NCI-H345 (cell line): ENCODE data around the gene BAHCC1.

Experiments used
- DNase-seq: peaks from one replicate; lab custom pipeline; 2025; lab: John Stamatoyannopoulos, UW

The BAHCC1 gene

DNA sequence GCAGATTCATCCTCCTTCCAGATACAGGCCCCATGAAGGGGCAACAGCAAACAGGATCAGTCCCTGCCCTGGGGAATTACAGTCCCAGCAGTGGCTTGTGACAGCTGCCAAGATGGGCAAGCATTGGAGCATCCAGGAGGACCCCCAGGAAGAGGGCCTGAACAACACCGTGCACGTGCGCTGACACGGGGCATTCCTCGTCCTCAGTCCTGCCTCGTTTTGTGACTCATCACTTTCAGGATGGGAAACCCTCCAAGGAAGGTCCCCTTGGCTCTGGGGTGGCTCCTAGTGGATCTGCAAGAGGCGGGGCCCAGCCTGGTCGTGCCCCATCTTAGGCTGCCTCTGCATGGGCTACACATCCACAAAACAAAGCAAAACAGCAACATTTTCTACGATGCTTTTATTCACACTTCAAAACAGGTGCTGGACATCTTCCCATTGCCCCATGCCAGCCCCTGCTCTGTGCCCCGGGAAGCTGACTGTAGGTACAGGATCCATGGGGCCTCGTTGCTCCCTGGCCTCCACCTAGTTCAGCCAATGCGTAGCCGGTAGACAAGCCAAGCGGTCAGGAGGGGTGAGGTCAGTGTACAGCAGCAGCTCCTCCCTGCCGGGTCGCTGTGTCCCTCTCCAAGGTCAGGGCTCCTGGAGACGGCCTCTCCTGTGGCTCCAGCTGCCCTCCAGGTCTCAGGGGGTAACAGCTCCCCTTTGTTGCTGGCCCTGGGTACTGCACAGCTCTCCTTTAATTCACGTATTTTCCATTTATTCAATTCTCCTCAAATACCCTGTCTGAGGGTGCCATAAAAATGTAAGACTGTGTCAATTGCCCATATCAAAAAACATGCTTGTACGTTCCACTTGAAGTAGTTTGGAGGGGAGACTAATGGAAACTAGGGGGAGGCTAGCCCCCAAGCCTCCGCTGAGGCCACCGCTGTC is 85.1 kb downstream of the BAHCC1 start:
- no peak for DNase-seq

DNA sequence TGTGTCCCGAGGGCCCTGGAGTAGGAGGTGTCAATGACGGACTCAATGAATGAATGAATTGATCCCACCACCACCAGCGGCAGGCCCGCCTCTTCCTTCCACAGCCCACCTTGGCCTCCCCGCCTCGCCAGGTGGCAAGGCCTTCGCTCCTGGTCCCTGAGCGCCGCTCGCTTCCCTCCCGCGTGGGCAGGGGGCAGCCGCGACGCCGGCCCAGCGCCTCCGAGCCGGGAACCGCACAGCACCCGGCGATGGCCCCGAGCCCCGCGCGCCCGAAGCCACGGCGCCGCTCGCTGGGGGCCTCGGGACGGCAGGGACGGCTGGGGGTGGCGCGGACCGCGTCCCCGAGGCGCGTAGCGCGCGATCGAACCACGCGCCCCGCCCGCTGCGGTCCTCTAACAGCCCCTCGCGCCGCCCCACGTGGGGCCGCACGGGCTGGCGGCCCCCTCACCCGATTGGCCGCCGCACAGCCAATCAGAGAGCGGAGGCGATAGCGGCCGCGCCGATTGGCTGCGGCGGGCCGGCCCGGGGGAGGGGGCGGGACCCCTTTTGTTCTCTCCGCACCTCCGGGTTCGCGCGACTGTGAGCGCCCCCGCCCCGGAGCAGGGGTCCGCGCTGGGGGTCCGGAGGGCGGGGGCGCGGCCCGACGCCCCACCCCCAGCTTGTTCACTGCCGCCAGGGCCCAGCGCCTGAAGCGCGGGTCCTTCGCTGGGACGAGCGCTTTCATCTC is 86.0 kb downstream of the BAHCC1 start:
- DNase-seq: peak; percentile 88

DNA sequence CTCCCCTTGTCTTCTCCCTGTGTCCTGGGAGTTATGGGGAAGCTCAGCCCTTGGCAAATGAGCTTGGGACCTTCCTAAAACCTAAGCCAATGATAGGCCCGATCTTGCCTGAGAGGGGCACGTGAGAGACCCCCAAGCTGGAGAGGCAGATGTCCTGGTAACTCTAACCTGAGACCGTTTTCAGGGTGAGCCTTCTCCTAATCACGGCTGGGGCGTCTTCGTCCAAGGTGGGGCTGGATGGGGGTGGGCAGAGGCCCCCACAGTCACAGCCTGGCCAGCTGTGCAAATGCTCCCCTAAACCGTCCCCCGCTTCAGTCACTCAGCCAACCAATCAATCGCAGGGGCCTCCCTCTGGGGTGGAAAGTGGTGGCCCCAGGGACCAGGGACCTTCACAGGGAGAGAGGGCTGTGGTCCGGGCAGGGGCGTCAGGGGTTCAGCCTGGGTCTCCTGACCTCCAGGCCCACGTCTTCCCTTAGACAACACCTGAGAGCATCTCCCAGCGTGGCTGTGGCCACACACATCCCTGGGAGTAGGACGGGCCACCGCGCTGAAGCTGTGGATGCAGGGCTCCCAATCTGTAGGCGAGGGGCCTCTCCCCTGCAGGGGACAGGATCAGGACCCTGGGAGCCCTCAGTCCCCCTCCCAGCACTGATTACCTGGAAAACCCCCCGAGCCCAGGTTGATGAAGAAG is 86.7 kb downstream of the BAHCC1 start:
- no peak for DNase-seq

DNA sequence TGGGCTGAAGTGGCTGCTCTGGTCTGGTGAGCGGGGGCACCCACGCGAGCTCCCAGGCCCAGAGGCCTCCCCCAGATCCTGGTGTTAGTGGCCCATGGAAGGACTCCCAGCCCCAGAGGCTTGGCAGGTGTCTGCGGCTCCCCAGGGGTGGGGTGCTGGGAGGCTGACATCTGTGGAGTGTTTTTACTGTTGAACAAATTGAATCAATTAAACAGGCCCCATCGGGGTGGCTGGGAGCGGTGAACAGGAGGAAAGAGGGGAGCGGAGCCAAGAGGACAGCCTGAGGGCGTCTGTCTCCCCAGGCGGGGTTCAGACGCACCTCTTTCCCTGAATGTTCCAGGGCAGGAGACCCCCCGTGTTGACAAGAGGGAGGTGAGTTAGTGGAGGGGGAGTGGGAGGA is 87.4 kb downstream of the BAHCC1 start:
- no peak for DNase-seq

DNA sequence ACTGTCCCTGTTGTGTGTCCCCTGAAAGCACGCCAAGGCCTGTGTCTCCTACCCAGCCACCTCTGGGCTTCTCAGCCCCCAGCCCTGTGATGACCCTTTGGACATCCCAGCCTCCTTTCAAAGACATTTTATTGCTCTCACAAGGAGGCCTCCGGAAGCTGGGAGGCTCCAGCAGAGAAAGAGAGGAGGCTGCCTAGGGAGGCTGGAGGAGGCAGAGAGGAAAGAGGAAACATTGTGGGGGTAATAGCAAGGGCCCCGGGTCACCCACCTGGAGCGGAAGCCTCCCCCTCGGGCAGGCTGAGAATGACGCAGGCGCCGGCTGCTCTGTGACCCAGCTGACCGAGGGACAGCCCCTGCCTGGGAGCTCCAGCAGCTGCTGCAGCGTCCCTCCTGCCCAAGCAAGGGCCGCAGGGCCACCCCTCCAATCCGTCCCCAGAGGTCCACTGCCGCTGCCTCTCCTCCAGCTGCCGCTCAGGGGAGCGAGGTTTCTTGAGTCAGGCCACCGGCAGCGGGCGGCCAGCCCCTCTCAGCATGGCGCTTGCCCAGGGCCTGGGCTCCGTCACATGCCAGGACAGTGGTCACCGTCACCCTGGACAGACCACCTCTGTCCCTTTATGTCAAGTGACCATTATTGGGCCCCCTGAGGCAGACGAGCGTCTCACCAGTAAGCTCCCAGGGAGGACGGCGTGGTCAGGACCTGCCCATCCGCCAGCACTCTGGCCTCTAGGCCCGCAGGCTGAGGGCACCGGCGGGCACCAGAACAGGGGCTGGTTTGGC is 88.0 kb downstream of the BAHCC1 start:
- DNase-seq: no peak

DNA sequence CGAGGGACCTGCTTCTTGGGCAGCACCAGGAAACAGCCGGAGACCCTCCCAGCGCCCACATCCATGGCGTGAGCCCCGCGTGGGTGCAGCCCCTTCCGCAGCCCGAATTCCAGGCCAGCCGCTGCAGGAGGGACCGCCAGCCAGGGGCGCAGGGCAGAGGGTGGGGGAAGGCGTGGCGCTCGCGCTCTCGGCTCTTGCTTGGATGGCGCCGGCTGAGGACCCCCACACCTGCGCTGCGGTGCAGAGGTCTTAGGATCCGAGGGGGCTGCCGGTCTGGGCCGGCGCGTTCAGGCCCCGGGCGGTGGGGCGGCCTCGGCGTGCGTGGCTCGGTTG is 88.6 kb downstream of the BAHCC1 start:
- DNase-seq: no peak

DNA sequence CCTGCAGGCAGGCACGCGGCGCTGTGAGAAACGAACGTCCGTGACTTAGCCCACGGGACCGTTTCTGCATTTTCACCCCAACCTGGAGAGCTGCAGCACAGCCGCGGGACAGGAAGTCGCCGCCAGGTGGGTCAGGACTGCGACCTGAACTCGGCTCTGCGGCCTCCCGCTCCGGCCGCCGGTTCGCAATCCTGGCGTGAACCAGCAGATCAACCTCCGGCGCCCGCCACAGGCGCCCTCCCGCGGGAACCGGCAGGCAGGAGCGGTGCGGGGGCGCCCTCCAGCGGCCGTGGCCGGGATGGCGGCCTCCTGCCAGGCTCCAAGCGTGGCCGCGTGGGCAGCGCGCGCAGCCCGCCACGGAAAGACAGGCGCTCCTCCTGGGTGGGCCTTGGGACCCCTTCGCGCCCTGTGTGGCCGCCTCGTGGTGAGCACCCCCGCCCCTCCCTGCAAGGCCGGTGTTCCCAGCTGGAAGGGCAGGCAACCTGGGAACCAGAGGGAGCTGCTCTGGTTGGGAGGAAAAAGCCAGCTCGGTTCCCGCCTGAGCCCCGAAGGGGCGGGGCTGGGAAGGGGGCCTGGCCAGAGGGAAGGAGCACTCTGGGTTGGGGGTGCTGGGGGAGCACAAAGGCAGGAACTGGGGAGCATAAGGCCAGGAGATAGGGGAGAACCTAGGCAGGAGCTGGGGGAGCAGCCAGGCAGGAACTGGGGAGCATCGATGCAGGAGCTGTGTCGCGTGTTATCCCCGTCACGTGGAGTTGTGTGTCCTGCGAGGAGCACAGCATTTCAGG is 89.1 kb downstream of the BAHCC1 start:
- DNase-seq: peak; percentile 92

DNA sequence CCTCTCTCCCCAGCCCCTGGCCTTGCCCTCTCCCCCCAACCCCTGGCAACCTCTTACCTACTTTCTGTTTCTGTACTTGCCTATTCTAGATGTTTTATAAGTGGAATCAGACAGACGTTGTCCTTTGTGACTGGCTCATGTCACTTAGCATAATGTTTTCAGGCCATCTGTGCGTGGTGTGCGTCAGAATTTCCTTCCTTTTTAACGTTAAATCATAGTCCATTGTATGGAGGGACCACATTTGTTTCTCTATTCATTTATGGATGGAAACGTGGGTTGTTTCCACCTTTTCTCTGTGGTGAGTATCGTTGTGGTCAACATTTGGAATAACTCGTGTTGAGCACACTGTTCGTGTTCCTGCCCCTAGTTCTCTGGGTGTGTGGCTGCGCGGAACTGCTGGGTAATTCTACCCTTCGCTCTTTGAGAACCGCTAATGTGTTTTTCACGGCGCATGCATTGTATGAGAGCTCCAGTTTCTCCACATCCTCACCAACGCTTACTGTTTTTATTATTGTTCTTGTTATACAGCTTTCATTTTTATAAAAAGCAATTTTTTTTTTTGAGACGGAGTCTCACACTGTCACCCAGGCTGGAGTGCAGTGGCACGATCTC is 91.0 kb downstream of the BAHCC1 start:
- no peak for DNase-seq

DNA sequence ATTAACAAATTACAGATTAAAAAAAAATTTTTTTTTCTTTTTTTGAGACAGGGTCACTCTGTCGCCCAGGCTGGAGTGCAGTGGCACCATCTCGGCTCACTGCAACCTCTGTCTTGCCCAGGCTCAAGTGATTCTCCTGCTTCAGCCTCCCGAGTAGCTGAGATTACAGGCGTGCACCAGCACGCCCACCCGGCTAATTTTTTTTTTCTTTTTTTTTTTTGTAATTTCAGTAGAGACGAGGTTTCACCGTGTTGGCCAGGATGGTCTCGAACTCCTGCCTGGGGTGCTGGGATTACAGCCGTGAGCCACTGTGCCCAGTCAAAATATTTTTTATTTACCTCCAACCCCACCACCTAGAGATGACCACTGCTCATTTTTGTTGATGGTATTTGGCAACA is 91.8 kb downstream of the BAHCC1 start:
- DNase-seq: no peak

DNA sequence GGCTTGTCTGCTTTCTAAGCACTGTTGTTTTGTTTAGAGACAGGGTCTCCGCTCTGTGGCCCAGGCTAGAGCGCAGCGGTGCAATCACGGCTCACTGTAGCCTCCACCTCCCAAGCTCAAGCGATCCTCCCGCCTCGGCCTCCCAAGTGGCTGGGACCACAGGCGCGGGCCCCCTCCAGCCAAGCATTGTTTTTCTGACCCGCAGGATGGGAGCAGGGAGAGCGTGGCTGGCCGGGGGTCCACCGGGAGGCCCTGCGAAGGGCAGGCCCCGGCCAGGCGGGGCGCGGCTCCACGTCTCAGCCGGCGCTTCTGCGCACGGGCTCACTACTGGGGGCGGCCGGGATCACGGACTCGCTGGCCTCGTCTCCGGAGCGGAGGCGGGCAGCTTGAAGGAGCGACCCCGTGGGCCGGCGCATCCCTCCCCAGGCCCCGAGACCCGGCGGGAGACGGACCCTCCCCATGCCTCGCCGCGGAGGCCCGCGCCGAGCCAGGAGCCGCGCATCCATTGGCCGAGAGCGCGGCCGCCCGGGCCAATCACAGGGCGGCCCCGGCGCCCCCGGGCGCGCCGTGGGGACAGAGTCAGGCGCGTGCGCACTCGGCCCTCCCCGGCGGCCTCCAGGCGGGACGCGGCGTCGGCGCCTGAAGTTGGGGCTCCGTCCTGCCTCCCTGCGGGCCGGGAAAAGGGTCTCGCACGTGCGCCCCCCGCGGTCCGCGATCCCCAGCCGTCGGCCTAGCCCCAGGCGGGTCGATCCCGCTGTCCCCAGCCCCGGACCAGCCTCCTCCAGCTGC is 92.4 kb downstream of the BAHCC1 start:
- peak; percentile 89 for DNase-seq

DNA sequence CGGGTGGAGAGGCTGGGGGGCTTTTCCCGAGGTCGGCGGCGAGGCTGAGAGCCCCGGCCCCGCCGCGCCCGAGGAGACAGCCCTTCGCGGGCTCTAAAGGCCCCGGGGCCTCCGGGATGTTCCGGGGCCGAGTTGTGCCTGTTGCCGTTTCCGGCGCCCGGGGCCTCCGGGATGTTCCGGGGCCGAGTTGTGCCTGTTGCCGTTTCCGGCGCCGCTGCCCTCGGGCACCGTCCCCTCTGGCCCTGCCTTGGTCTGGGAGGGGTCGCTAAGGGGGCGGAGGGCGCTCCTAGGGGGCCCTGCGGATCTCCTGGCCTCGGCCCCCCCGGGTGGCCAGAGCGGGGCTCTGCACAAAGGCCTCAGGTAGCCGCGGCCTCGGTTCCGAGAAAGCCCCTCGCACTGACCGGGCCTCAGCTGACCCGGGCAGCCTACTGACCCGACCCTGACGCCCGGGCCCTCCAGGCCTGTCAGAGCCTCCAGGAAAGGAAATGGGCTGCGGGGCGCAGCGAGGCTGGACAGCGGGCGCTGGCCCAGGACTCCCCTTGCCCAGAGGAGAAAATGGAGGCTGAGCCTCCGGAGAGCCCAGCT is 93.1 kb downstream of the BAHCC1 start:
- no peak for DNase-seq

DNA sequence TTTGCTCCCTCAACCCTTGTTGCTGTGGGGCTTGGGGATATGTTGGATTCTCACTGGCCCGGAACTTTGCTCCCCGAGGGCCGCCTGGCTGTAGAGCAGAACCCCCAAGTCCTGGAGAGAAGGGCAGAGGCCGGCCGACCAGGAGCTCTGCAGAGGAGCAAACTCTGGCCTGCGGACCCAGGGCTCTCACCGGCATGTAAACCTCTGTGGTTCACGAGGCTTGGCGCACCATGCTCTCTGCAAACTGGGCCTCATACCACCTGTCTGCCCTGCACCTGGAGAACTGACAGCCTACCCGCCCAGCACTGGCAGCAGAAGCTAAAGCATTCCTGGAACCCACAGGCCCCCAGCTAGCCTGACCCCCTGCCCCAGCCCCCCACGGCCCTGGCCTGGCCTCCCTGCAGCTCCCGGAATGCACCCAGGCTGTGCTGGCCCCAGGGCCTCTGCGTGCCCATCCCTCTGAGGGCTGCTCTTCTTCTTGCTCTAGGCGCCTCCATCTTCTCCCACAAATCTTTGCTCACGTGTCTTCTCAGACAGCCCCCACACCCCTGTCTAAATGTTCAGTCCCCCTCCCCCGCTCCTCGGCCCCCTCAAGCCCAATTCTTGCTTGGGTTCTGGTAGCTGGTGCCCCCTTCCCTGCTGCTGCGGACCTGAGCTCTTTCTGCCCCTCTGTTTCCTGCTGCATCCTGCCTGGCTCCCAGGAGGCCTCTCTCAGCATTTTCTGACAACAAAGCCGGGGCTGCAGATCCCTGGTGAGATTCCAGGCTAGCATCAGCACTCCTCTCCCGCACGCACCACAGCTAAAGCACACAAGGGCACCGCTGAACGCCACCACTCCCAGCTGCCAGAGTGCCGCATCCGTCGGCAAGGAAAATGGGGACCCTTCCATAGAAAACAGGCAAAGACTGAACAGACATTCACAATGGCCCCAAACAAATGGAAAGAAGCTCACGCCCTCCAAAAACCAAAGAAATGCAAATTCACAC is 94.0 kb downstream of the BAHCC1 start:
- peak; percentile 93 for DNase-seq

DNA sequence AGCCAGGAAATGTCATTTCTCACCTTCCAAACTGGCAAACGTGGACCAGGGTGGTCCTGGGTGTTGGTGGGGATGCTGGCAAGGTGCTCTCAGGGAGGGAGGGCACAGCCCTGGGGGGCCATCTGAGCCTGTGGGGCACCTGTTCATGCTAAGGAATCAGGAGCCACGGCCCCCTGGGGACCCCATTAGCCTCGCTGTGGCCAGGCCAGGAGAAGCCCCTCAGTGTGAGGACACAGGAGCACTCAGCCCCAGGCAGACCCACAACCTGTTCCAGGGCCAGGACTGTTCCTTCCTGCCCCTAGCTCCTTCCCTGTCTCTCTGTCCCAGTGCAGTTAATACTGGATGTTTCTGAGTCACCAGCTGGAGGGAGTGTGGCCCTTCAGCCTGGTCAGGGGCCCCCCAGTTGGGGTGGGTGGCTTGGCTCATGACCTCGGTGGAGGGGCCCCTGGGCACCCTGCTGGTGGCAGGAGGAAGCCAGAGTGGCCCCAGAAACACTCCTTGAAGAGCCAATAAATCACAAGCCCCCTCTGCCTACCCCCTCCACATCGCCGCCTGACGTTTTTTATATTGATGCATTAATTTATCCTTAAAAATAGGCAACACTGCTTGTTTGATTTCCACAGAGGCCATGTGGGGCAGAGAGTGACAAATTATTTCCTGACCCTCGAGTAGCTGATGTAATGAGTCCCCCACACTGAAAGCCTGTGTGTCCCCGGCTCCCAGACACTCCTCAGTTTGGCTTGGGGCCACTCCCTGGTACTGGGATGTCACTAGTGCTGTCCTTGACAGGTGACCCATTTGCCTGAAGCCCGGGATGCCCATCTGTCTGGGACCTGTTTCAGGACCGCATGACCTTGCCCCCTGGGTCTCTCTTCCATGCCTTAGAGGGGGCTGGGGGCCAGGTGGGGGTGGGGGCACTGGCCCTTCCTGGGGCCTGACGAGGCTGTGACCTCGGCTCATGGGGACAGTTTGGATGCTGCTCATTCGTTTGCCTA is 95.0 kb downstream of the BAHCC1 start:
- no peak for DNase-seq

DNA sequence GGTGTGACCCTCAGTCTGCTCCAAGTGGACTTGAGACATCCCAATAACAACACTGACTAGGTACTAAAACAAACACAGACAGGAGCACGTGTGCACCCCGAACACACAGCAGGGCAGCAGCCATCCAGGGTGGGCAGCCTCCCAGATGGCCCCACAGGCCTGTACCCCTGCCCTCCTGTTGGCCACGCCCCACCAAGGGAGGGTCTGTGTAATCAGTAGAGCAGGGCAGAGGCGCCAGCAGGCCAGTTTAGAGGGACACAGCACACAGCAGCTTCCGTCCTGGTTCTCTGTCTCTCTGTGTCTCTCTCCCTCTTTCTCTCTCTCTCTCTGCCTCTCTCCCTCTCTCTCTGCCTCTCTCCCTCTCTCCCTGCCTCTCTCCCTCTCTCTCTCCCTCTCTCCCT is 95.9 kb downstream of the BAHCC1 start:
- DNase-seq: no peak

DNA sequence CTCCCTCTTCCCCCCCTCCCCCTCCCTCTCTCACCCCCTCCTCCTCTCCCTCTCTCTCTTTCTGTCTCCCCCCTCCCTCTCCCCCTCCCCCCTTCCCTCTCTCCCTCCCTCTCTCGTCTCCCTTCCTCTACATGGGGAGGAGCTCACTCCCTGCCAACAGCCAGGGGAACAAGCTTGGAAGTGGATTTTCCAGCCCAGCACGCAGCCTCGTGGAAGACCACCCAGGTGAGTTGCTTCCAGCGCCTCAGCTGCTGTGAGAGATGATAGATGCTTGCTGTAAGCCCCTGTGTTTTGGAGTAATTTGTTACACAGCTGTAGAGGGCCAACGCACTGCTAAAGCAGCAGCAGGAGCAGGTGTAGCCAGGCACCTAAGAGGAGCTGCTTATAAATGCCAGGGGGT is 96.5 kb downstream of the BAHCC1 start:
- no peak for DNase-seq

DNA sequence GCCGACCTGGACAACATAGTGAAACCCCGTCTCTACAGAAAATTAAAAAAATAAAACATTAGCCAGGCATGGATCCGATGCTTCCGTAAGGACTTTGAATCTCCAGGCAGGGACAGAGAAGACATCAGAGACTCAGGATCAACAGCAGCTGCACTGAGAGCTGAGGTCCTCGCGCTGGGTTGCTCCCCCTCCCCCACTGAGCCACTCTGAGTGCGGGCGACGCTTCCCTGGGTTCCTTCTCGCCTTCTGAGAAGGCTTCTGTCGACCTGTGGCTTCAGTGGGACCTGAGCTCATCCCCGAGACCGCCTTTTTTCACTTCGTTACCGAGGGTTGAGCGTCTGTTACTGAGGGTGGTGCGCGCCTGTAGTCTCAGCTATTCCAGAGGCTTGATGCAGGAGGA is 96.9 kb downstream of the BAHCC1 start:
- no peak for DNase-seq

DNA sequence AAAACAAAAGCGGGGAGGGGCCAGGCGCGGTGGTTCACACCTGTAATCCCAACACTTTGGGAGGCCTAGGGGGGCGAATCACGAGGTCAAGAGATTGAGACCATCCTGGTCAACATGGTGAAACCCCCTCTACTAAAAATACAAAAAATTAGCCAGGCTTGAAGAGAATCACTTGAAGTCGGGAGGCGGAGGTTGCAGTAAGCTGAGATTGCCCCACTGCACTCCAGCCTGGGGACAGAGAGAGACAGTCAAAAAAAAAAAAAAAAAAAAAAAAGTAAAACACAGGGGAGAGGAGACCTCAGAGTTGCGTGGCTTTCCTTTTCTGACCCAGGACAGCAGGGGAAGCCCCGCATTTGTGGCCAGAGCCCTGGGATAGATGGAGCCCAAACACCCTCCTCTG is 97.4 kb downstream of the BAHCC1 start:
- DNase-seq: no peak
